GM18526 (cell line): ENCODE data around the gene TMEM214.

ENCODE experiments used
- POLR2A ChIP-seq: IDR thresholded peaks from 3 replicates; pipeline ENCODE4 v1.6.1; 2011; ENCODE audit not compliant: insufficient read length; ENCODE audit errors: extremely low read depth

The TMEM214 gene

DNA sequence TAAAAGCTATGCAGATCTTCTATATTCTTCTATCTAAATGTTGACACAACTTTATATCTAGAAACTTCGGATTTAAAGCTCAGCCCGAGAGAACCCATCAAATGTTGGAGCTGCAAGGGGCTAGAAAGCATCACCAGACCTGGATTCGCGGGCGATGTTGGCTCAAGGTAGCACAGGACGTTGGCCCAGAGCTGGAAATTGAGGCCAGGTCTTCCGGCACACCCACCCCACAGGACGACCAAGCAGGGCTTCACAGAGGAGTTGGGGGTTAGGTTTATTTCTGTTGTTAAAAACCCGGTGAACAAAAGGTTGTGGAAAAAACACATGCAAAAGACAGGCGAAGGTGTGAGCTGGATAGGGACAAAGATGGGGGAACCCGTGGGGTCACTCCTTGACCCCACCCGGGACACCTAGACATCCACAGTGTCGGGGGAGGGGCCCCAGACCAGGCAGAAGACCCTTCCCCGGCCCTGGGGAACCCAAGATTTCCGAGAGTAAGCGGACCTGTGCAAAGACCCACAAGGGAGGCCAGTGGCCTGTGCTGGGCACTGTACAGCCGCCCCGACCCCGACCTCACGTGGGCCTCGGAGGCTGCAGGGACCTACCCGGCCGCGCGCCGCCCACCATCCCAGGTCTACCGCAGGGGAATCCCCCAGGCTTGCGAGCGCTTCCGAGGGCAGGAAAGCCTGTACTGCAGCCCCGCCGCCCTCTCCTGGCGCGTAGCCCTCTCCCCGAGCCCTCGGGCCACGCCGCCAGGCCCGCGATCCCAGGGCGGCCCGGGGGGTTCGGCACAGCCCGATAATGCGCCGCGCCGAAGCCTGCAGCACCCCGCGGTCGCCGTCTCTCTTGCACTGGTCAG is 16.9 kb downstream of the TMEM214 start:
- TF ChIP-seq POLR2A: no peak

DNA sequence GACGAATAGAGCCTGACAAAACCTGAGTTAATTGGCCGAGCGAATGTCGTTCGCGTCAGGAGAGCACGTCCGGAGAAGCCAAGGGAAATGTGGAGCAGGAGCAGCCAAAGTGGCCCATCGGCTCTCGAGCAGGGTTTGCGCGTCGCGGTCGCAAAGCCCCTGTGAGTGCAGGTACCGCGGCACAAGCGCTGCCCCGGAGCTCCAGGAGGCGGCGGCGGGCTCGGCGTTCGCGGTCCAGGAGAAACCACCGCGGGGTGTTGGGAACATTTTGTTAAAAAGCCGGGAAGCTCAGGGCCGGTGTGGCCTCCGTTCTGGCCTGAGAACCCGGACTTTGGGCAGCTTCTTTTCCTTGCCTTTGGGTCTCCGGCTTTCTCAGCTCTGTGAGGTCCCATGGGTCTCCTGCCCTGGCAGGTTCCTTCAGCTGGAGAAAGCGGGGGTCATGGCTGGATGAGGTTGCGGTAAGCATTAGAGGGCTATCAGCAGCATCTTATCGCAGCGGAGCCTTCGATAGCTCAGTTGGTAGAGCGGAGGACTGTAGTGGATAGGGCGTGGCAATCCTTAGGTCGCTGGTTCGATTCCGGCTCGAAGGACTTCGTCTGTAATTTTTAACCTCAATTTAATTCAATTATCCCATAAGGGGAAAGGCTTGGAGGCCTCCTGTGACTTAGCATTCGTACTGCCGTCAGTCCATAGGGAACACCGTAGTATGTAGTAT is 17.7 kb downstream of the TMEM214 start:
- TF ChIP-seq POLR2A: peak; percentile 61

DNA sequence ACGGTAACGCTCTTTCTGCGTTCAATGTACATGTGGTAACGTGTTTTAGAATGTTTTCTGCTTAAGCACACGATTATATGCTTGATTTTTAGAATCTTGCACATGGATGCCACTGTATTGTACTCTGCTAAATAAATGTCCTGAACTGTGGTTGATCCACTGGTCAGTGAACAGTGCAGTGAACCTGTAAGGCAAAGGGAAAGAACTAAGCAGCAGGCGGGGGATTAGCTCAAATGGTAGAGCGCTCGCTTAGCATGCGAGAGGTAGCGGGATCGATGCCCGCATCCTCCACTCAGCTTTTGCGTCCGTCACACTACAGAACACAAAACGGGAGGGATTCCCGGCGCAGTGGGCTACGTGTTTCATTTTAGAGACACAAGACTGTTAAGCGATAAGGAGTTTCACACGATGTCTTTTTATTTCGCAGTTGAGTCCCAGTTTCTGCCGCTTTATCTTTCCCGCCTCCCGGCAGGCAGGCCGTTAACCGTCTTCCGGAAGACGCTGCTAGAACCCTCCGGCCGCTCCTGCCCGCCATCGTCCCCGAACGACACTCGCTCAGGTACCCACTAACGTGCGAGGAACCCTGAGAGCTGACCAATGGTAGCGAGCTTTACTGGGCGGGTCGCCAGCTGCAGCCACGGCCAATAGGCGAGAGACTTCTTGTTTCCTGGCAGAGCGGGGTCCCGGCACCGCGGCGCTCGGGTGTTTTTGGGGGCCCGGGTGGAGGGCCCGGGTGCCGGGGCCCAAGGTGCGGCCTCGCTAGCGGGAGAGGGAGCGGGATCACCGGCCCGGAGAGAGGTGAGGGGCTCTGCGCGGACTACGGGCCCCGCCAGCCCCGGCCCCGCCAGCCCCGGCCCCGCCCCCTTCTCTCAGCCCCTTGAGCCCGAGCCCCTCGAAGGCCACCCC is 18.5 kb downstream of the TMEM214 start, which contains the start of gene AGBL5:
TSS of gene AGBL5 (plus strand) at position 673 of the 906 bp plus-strand sequence. CDS start 1,291 bp downstream, outside the sequence.
- peak; percentile 69 for TF ChIP-seq POLR2A

DNA sequence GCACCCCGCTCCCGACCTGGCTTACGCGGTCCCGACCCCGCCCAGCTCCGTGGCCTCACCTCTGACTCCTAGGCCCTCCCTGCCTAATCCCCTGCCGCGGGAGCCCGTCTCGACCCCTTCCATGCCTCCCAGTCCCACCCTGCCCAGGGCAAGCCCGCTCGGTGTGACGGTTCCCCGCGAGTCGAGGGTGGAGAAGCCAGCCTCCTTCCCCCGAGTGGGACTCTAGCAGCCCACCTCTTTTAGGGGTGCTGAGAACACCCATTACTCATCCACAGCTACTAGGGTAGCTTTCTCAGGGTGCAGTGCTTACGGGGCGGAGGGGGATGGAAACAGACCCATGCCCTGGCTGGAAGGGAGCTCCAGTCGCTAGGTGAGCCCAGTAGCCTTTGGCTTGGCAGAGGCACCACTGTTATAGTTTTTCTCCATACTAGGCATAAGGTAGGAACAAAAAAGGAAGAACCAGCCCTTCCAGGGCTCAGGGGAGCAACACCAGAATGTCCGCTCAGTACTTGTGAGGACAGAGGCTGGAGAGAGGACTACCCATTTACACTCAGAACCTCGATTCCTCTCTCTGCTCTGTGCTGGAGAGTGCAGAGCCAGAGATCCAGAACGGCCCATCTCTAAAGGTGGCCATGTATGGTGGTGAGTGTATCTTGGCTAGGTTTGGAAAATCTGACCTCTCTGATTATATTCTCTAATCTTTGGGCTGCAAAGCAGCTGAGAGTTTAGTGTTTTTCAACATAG is 19.3 kb downstream of the TMEM214 start:
- no peak for TF ChIP-seq POLR2A

DNA sequence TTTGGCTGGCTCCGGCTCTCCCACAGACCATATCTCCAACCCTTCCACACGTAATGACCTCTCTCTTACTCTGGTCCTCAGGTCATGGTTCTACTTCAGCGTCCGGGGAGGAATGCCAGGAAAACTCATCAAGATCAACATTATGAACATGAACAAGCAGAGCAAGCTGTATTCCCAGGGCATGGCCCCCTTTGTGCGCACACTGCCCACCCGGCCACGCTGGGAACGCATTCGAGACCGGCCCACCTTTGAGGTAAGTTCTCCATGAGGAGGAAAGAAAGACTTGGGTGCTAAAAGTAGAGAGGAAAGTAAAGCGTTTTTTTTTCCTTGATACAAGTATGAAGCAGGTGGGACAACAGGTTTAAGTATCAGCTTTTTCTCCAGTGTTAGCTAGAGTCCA is 20.6 kb downstream of the TMEM214 start:
- no peak for TF ChIP-seq POLR2A

DNA sequence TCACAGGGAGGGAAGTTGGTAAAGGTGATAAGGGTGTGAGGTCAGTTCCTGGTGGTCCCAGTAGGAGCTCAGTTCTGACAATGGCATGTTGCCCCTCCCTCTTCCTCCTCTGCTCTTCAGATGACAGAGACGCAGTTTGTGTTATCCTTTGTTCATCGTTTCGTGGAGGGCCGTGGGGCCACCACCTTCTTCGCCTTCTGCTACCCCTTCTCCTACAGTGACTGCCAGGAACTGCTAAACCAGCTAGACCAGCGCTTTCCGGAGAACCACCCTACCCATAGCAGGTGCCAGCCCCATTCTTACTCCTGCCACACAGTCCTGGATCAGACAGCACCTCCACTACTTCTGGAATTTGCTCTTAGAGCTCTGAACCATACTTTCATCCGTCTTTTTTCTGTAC is 21.0 kb downstream of the TMEM214 start:
- TF ChIP-seq POLR2A: no peak

DNA sequence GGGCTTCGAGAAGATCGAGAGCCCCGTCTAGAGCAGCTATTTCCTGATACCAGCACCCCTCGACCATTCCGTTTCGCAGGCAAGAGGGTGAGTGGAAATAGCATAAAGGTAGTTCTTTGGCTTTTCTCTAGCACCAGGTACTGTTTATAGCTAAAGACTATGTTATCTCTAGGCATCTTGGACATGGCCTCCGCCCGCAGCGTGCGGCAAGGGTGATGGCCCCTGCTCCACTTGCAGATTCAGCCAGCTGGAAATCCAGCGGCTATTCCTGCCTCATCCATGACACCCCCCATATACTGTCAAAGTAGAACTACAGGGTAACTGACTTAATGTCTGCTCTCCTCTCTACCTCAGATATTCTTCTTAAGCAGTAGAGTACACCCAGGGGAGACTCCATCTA is 22.0 kb downstream of the TMEM214 start:
- TF ChIP-seq POLR2A: no peak

DNA sequence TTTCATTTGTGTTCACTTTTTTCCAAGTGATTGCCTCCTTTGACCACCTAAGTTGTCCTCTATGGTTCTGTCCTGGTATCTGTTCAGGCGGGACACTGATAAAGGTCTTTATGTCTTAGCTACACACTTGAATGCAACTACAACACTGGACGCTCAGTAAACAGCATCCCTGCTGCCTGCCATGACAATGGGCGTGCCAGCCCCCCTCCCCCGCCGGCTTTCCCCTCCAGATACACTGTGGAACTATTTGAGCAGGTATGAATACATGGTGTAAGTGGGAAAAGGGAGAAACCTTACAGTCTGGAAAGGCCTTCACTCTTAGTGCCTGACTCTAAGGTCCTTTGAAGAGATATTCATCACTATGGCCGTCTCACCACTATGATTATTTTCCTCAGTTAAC is 24.4 kb downstream of the TMEM214 start:
- TF ChIP-seq POLR2A: no peak

DNA sequence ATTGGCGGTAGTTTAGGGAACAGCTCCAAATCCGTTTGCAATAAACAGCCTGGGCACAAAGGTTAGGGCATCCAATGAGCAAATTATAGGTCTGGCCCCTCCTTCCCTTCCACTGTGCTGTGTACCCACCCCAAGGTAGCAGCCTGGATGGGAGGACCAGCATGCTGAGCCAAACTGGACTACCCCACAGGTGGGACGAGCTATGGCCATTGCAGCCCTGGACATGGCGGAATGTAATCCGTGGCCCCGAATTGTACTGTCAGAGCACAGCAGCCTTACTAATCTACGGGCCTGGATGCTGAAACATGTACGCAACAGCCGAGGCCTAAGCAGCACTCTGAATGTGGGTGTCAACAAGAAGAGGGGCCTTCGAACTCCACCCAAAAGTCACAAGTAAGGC is 25.4 kb downstream of the TMEM214 start:
- TF ChIP-seq POLR2A: no peak

DNA sequence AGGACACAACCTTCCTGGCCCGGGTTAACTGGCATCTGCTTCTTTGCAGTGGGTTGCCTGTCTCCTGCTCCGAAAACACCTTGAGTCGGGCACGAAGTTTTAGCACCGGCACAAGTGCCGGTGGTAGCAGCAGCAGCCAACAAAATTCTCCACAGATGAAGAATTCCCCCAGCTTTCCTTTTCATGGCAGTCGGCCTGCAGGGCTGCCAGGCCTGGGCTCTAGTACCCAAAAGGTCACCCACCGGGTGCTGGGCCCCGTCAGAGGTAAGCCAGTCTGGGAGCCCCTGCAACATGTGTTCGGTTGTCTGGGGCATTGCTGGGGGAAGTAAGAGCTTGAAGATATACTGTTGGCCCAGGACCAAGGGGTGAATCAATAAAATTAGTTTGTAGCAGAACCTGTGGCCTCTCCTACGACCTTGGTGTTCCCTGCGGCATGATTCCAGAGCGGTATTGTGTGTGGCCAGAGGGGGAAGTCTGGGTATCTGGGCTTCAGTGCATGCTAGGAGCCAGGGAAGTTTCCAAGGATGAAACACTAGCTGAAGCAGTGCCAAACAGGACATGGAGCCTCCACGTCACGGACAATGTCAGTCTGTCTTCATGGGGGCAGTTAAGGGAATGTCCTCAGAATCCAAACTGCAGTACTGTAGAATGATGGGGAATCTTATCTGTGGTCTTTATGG is 26.5 kb downstream of the TMEM214 start:
- no peak for TF ChIP-seq POLR2A

DNA sequence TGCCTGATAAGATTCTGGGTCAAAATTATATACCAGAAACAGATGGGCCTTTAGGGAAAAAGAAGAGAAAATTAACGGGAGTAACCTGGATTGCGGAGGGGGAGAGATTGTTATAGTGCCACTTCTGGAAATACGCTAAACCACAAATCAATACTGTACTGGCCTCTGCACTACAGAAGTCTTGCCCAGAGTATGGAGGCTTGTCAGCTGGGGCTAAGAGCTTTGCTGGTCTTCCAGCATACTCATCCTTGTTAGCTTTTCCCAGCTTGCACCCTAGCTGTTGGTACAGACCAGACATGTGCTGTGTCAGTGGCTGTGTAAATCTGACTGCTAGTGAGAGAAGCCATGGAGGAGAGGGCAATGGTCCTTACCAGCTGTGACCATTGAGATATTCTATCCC is 27.6 kb downstream of the TMEM214 start:
- no peak for TF ChIP-seq POLR2A

DNA sequence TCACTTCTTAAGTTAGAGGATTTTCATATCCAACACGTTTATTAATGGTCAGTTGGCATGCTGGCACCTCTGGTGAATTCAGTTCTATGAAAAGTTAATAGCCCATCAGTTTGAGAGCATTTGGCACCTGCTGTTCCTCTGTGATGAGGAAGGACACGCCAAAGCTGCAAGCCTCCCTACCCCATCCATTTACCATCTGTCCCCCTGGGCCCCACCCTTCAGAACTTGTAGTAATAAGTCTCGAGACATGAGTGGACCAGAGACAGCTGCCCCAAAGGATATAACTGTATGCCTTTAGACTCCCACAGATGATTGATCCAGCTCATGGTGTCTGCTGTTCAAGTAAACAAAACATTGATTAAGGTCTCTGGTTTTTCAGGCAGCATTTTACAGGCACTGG is 32.4 kb downstream of the TMEM214 start:
- TF ChIP-seq POLR2A: no peak

DNA sequence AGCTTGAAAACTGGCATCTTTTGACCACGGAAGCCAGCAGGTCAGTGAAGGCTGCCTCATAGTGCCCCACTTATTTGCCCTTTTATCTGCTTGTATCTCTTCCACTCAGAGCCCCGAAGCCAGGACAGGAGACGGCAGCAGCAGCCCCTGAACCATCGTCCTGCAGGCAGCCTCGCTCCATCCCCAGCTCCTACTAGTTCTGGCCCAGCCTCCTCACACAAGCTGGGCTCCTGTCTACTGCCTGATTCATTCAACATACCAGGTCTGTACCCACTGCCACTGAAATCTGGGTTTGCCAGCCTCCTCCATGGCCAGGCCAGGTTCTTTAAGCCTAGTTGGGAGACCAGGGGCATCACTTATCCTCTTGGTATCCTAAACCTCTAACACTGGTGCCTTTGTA is 34.6 kb downstream of the TMEM214 start:
- TF ChIP-seq POLR2A: no peak

DNA sequence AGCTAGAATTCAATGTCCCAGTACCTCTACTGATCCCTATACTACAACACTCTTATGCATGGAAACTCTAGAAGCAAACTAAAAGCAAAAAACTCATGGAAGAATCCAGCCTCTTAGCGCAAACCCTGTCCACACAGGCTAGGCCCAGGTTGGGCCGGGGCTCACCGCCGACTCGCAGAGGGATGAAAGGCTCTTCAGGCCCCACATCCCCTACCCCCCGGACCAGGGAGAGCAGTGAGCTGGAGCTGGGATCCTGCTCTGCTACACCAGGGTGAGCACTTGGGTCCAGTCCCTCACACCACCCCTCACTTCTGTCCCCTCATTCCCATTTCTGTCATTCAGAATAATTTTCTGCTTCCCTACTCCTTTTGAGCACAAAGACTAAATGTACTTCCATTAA is 36.7 kb downstream of the TMEM214 start:
- TF ChIP-seq POLR2A: no peak
